AG08395 (cell line): Measurements from ENCODE around the gene MAGOHB.

Experiments used
- DNase-seq: peaks from one replicate; pipeline ENCODE4 v3.0.0; 2012; ENCODE audit warnings: mixed read lengths, low spot score

Gene MAGOHB

DNA sequence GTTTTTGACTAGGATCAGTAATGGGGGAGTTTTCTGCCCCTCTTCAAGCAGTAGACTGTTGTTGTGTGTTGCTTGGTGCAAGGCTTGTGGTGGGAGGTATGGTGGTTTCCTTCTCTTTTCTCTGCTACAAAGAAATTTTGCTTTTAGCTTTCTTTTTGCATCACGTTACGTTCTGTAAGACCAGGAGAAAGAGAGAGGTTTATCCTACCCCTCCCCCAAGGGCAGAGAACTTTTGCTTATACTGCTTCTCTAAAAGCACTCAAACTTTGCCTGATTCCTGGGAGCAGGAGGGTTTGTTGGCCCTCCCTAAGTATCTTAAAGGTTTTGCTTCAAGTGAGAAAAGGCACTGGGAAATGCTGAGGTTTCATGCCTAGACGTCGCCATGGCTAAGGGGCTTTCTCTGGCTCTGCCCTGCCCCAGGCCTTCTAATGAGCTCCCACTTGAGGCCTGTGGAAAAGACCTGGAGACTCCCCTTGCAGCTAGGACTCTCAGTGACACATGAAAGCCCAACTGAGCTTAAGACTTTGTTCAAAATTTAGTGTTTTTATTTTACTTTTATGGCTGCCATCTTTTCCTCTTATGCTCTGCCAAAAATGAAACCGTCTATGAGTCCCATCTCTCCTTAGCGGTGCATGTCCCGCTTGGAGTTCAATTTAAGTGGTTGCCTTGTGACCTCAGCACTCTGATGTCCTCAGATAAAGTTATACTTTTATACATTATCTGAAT lies 58.5 kb downstream of the MAGOHB start:
- DNase-seq: no peak

GRCh38 chr12:10554228-10554755 lies 59.1 kb downstream of the MAGOHB start:
- no peak for DNase-seq
